NOMO-1 treated with DMSO at 0.1 percent for 48 hours (cell line): ENCODE measurements around the gene RPS27L.
"Not testable (repeated sequence)": the region's sequence is repeated elsewhere in the genome, so short reads cannot be mapped to it uniquely, and the experiment has no call there.

Experiments used
- DNase-seq: peaks from one replicate; lab custom pipeline; 2025; ENCODE audit not compliant: unreplicated experiment; lab: John Stamatoyannopoulos, UW

The RPS27L gene

DNA sequence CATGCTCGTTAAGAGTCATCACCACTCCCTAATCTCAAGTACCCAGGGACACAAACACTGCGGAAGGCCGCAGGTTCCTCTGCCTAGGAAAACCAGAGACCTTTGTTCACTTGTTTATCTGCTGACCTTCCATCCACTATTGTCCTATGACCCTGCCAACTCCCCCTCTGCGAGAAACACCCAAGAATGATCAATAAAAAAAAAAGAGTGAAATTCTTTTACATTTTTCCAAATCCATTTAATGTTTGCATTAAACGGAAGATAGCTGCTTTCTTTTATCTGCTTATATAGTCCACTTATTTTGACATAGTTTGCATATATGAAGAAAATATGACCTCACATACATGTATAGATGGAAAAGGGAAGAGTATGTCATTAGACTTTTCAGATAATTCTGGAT, 57.7 kb downstream of the RPS27L start:
- not testable (repeated sequence) for DNase-seq

DNA sequence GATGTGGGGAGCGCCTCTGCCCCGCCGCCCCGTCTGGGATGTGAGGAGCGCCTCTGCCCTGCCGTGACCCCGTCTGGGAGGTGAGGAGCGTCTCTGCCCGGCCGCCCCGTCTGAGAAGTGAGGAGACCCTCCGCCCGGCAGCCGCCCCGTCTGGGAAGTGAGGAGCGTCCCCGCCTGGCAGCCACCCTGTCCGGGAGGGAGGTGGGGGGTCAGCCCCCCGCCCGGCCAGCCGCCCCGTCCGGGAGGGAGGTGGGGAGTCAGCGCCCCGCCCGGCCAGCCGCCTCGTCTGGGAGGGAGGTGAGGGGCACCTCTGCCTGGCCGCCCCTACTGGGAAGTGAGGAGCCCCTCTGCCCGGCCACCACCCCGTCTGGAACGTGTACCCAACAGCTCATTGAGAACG, 58.4 kb downstream of the RPS27L start:
- not testable (repeated sequence) for DNase-seq
